Keratinocyte (primary cell): ENCODE data around the gene CPNE7. TPM values are rescaled to one million over a fixed set of nuclear protein-coding genes. Genes with fewer than 3 reads are reported as not detected.

Experiments
- DNase-seq: peaks from one replicate; pipeline ENCODE4 v3.0.0-alpha.2; 2011; ENCODE audit warnings: low read depth, missing footprints, low spot score
- FAIRE-seq: peaks from 2 replicates; lab custom pipeline; 2011; peaks lifted over from hg19 to GRCh38; lab: Jason Lieb, UNC
- H2AFZ ChIP-seq: 2 replicates; pipeline ENCODE4 v1.6.0; 2012; ENCODE audit warnings: low read length, control low read depth, inconsistent platforms; ENCODE audit not compliant: control insufficient read depth
- H3K27ac ChIP-seq: 2 replicates; pipeline ENCODE4 v1.5.1; 2011; ENCODE audit warnings: low read length; ENCODE audit not compliant: control insufficient read depth, insufficient read depth
- H3K27me3 ChIP-seq: 3 replicates; pipeline ENCODE4 v1.6.0; 2011; ENCODE audit warnings: low read length; ENCODE audit not compliant: control insufficient read depth, insufficient read depth; ENCODE audit errors: extremely low read depth
- H3K36me3 ChIP-seq, 2 experiments: 2 replicates in 1 of 2; 3 replicates in 1 of 2; pipeline ENCODE4 v1.5.1; 2011; ENCODE audit warnings: low read length in 2 of 2, mild to moderate bottlenecking in 1 of 2; ENCODE audit not compliant: control insufficient read depth in 2 of 2, insufficient read depth in 2 of 2; ENCODE audit errors: extremely low read depth in 1 of 2
- H3K4me1 ChIP-seq: 3 replicates; pipeline ENCODE4 v1.5.1; 2011; ENCODE audit warnings: low read length; ENCODE audit not compliant: control insufficient read depth, insufficient read depth; ENCODE audit errors: extremely low read depth
- H3K4me2 ChIP-seq: 3 replicates; pipeline ENCODE4 v1.6.0; 2011; ENCODE audit warnings: low read depth, low read length; ENCODE audit not compliant: control insufficient read depth, insufficient read depth; ENCODE audit errors: extremely low read depth
- H3K4me3 ChIP-seq, 3 experiments: fragments of 200-600 bp in 1 of 3; sonication (generic) in 1 of 3; 2 replicates in 2 of 3; 3 replicates in 1 of 3; pipeline ENCODE4 v1.5.1; 2011 to 2016; ENCODE audit warnings: low read length in 3 of 3, mild to moderate bottlenecking in 3 of 3, control low read depth in 2 of 3, inconsistent platforms in 1 of 3, low read depth in 1 of 3, mixed read lengths in 1 of 3, mixed run types in 1 of 3, moderate library complexity in 1 of 3; ENCODE audit not compliant: control insufficient read depth in 2 of 3, insufficient read depth in 2 of 3; ENCODE audit errors: extremely low read depth in 1 of 3
- H3K79me2 ChIP-seq: 2 replicates; pipeline ENCODE4 v1.6.0; 2012; ENCODE audit warnings: low read length; ENCODE audit not compliant: control insufficient read depth, insufficient read depth
- H3K9ac ChIP-seq: 3 replicates; pipeline ENCODE4 v1.6.0; 2011; ENCODE audit warnings: low read length; ENCODE audit not compliant: control insufficient read depth, insufficient read depth; ENCODE audit errors: extremely low read depth
- H3K9me1 ChIP-seq: 3 replicates; pipeline ENCODE4 v1.6.0; 2011; ENCODE audit warnings: low read length; ENCODE audit not compliant: control insufficient read depth, insufficient read depth; ENCODE audit errors: extremely low read depth
- H3K9me3 ChIP-seq: 2 replicates; pipeline ENCODE4 v1.5.1; 2012; ENCODE audit warnings: low read depth, low read length; ENCODE audit not compliant: control insufficient read depth
- H4K20me1 ChIP-seq: 3 replicates; pipeline ENCODE4 v1.6.0; 2011; ENCODE audit warnings: low read length; ENCODE audit not compliant: control insufficient read depth, insufficient read depth; ENCODE audit errors: extremely low read depth
- EZH2 ChIP-seq: IDR thresholded peaks from one replicate; pipeline ENCODE4 v1.6.1; 2012; ENCODE audit warnings: inconsistent platforms, mild to moderate bottlenecking, low read length, moderate library complexity
- dilution Hi-C: fragments of 300-500 bp; cut with MboI; formaldehyde crosslinking; loops from one replicate; pipeline ENCODE4 v1.7.0; 2020; ENCODE audit warnings: low sequenced_read_pairs; ENCODE audit not compliant: extremely low pct_ligation_motif_present
- polyA plus RNA-seq, 5 experiments: library from polyadenylated mRNA; depleted of rRNA in 3 of 5; stranded (reverse) in 3 of 5; stranded (forward) in 1 of 5; unstranded in 1 of 5; fragments of >200 nt; gene quantifications; 1 replicate in 1 of 5; 2 replicates in 3 of 5; 3 replicates in 1 of 5; pipeline versions ENCODE4 v1.2.1 to v1.2.3, GENCODE V29; 2011 to 2012; ENCODE audit warnings: missing spikeins in 2 of 5, low read depth in 1 of 5, low replicate concordance in 1 of 5
- TF ChIP-seq, protein P1 (sequence below), 3 experiments: IDR thresholded peaks in 1 of 3; conservative IDR thresholded peaks in 1 of 3; optimal IDR thresholded peaks in 1 of 3; 2 replicates in 2 of 3; 3 replicates in 1 of 3; pipeline versions ENCODE3 to v1.5.1; 2011; ENCODE audit warnings: low read length in 3 of 3, mild to moderate bottlenecking in 3 of 3, moderate library complexity in 2 of 3, control low read depth in 1 of 3, inconsistent platforms in 1 of 3; ENCODE audit not compliant: insufficient read depth in 2 of 3; ENCODE audit errors: extremely low read depth in 1 of 3

The CPNE7 gene
- polyA plus RNA-seq, 1 donor (not counting 4 experiments of a cell fraction or from before 2014, with no cell fraction given), result 9.1 TPM

DNA sequence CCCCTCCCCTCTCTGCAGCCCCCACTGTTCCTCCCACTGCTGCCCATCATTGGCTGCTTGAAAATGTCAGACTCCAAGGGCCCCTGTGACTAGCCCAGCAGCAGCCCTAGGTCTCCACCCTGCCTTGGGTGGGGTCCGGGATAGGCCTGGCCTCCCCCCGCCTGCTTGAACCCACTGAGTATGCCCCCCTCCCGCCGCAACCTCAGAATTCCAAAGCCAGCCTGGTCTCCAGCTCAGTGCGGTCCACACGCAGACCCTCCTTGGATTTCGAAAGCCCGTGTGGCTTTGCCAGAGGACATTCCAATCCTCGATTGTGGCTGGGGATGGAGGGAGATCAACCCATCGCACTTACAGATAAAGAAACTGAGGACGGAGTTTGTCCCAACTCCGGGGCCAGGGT lies 44.3 kb downstream of the CPNE7 start:
- dilution Hi-C loops, result no loop called here
- Histone ChIP-seq H3K4me2 (no peak overlapping the region), H4K20me1 (no peaks in the 10 kb centered on the region), H3K27ac (no peak overlapping the region), H3K79me2 (no peaks in the 10 kb centered on the region), H3K4me3 (no peak overlapping the region), H3K27me3 (peaks cover 43% of the 10 kb centered on the region), H3K9ac (no peak overlapping the region), H3K4me1 (peaks cover 10% of the 10 kb centered on the region), H3K9me1 (no peaks in the 10 kb centered on the region), H3K9me3 (no peaks in the 10 kb centered on the region), H3K36me3 (no peaks in the 10 kb centered on the region), H2AFZ (no peak overlapping the region)
- no peak for TF ChIP-seq EZH2
- TF ChIP-seq, protein P1, sequence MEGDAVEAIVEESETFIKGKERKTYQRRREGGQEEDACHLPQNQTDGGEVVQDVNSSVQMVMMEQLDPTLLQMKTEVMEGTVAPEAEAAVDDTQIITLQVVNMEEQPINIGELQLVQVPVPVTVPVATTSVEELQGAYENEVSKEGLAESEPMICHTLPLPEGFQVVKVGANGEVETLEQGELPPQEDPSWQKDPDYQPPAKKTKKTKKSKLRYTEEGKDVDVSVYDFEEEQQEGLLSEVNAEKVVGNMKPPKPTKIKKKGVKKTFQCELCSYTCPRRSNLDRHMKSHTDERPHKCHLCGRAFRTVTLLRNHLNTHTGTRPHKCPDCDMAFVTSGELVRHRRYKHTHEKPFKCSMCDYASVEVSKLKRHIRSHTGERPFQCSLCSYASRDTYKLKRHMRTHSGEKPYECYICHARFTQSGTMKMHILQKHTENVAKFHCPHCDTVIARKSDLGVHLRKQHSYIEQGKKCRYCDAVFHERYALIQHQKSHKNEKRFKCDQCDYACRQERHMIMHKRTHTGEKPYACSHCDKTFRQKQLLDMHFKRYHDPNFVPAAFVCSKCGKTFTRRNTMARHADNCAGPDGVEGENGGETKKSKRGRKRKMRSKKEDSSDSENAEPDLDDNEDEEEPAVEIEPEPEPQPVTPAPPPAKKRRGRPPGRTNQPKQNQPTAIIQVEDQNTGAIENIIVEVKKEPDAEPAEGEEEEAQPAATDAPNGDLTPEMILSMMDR (optimal IDR thresholded peaks at IDR 0.05 in 1 of 3, IDR thresholded peaks at IDR 0.05 in 1 of 3, conservative IDR thresholded peaks at IDR 0.05 in 1 of 3; ENCODE audit: extremely low read depth in 1 of 3, insufficient read depth in 2 of 3, low read length in 3 of 3), result no peak
- DNase-seq (no peak), FAIRE-seq (no peak)

DNA sequence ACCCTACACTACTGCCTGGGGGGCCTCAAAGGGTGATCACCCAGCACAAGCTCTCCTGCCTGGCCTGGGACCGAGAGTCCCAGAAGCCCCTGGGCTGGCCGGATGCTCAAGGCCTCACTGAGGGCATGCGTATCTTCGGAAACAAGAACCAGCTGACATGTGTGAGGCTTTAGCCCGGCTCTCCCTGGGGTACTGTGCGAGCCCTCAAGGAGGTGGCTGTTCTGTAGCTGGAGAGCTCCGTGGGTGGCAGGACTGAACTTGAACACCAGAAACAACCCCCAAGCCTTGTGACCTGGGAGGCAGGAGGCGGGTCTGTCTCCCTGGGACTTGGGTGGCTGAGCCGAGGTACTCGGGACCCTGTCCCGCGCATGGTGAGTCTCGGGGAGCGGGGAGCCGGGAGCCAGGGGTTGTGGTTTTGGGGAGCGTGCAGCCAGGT lies 44.9 kb downstream of the CPNE7 start:
- H3K36me3 ChIP-seq, result no peaks in the 10 kb centered on the region
- no peaks in the 10 kb centered on the region for H3K9me3 ChIP-seq
- TF ChIP-seq, protein P1 (optimal IDR thresholded peaks at IDR 0.05 in 1 of 3, IDR thresholded peaks at IDR 0.05 in 1 of 3, conservative IDR thresholded peaks at IDR 0.05 in 1 of 3; ENCODE audit: extremely low read depth in 1 of 3, insufficient read depth in 2 of 3, low read length in 3 of 3), result no peak
- TF ChIP-seq EZH2, result no peak
- no peak overlapping the region for H3K9ac ChIP-seq
- no peaks in the 10 kb centered on the region for H4K20me1 ChIP-seq
- no peak overlapping the region for H3K27ac ChIP-seq
- H3K9me1 ChIP-seq, result no peaks in the 10 kb centered on the region
- DNase-seq, result no peak
- no peak overlapping the region for H3K4me2 ChIP-seq
- H2AFZ ChIP-seq, result no peak overlapping the region
- dilution Hi-C loops, result no loop called here
- H3K4me3 ChIP-seq, result no peak overlapping the region
- no peaks in the 10 kb centered on the region for H3K79me2 ChIP-seq
- no peak for FAIRE-seq
- H3K4me1 ChIP-seq, result peaks cover 10% of the 10 kb centered on the region
- peaks cover 43% of the 10 kb centered on the region for H3K27me3 ChIP-seq
